ENCODE measurements around the gene FBXW9. TPM values are rescaled to one million over a fixed set of nuclear protein-coding genes. Genes with fewer than 3 reads are reported as not detected.

The FBXW9 gene
- total and polyA plus RNA-seq, 2 of the 13 experiments (the other 11 are each of a cell fraction or from before 2014, with no cell fraction given), result 5.7 to 6.1 TPM

- H3K4me2 ChIP-seq (ENCODE audit: low read depth, low read length), result no peak overlapping the region
- TF ChIP-seq ZNF260 (CRISPR knock-in tag; IDR thresholded peaks at IDR 0.05; ENCODE audit: borderline replicate concordance, low read depth), result no peak
- TF ChIP-seq ZFP36L1 (CRISPR knock-in tag; IDR thresholded peaks at IDR 0.05), result no peak
- no peak for TF ChIP-seq ZBTB33 (CRISPR knock-in tag; IDR thresholded peaks at IDR 0.05)
- TF ChIP-seq AGO2 (optimal IDR thresholded peaks at IDR 0.05; ENCODE audit: low read depth, low read length), result peak; percentile 35
- no peak for TF ChIP-seq LCORL (IDR thresholded peaks at IDR 0.05)
- no peak for TF ChIP-seq LCORL (CRISPR knock-in tag; IDR thresholded peaks at IDR 0.05)
- no peak for TF ChIP-seq SRSF1 (optimal IDR thresholded peaks at IDR 0.05; ENCODE audit: low read depth, low read length)
- no peak for TF ChIP-seq DBP (CRISPR knock-in tag; IDR thresholded peaks at IDR 0.05; ENCODE audit: not compliant biosample characterization)
- peak; percentile 28; the same call in 1 of the 2 replicates for TF ChIP-seq RBFOX2 (IDR thresholded peaks at IDR 0.05; ENCODE audit: low read depth, low read length)
- no peak overlapping the region for H3K4me3 ChIP-seq (replicated peaks in 1 of 3; ENCODE audit: insufficient read depth in 1 of 3, low read depth in 2 of 3, low read length in 3 of 3)
- H4K20me1 ChIP-seq (ENCODE audit: insufficient read depth, low read length), result no peaks in the 10 kb centered on the region
- H3K9ac ChIP-seq (ENCODE audit: insufficient read depth, low read depth, low read length), result no peak overlapping the region
- no peak for ATAC-seq
- ChIA-PET POLR2A (no interaction called here), CTCF (ENCODE audit: low intra/inter-chr PET ratio, low total read pairs) (no interaction called here)
- intact Hi-C loops (cut with micrococcal nuclease; ENCODE audit: unreplicated experiment) (no loop called here), in situ Hi-C loops (cut with HindIII; ENCODE audit: extremely low pct_ligation_motif_present, low pct_unique_long_range_greater_than_20kb) (loop anchor here (5.0 kb wide), 1 partner anchor 46 kb away; no protein-coding TSS in a partner anchor)
- H3K27ac ChIP-seq (ENCODE audit: extremely low read length, insufficient read depth, low read length), result no peak overlapping the region
- DNase-seq (ENCODE audit: low spot score), result no peak
- no peaks in the 10 kb centered on the region for H3K27me3 ChIP-seq (ENCODE audit: control insufficient read depth in 1 of 2, insufficient read depth in 2 of 2, low read length in 2 of 2)
- H3K79me2 ChIP-seq (ENCODE audit: insufficient read depth, low read length), result no peaks in the 10 kb centered on the region
- peaks cover 39 to 69% of the 10 kb centered on the region in 2 experiments for H3K36me3 ChIP-seq (replicated peaks in 1 of 2; ENCODE audit: control insufficient read depth in 1 of 2, insufficient read depth in 2 of 2, low read length in 2 of 2)
- 97% methylated on average over 17 of the region's 17 CpGs for WGBS (ENCODE audit: low lambda C conversion rate)
- H2AFZ ChIP-seq (ENCODE audit: low read length), result no peak overlapping the region
- H3K4me1 ChIP-seq (ENCODE audit: insufficient read depth, low read length), result no peaks in the 10 kb centered on the region
- no TSS peak for BruUV-seq (replicated peaks)
- FAIRE-seq, result no peak
- no peaks in the 10 kb centered on the region for H3K9me3 ChIP-seq (ENCODE audit: low read length)
Measured at GRCh38 chr19:12711187-12711586, 14.8 kb upstream of the FBXW9 start.
